MCF 10A (cell line): ENCODE results near the gene TRUB1. TPM values are rescaled to one million over a fixed set of nuclear protein-coding genes. Genes with fewer than 3 reads are reported as not detected.

ENCODE experiments used
- BruUV-seq: library from RNA; stranded (reverse); fragments of 400-500 nt; replicated peaks from 2 replicates; lab custom pipeline; 2021; lab: Mats Ljungman, UMichigan
- CTCF ChIA-PET: fragments of 300-600 bp; sonication (Branson Sonifier 250); formaldehyde crosslinking; extraction: SDS; loops from one replicate; lab custom pipeline; 2021; ENCODE audit warnings: antibody characterized with exemption, inconsistent platforms; lab: Yijun Ruan, JAX
- POLR2A ChIA-PET: fragments of 300-600, 350-650 bp; sonication (Branson Sonifier 250); formaldehyde crosslinking; extraction: SDS; loops from one replicate; lab custom pipeline; 2020; ENCODE audit warnings: antibody characterized with exemption, inconsistent platforms; lab: Yijun Ruan, JAX
- DNase-seq: peaks from one replicate; pipeline ENCODE4 v3.0.0-alpha.2; 2018; ENCODE audit not compliant: unreplicated experiment
- H3K27ac Mint-ChIP-seq: one replicate; pipeline ENCODE4 v1.8.0; 2022; ENCODE audit warnings: mild to moderate bottlenecking, low read depth, mixed read lengths; ENCODE audit not compliant: unreplicated experiment
- H3K27me3 Mint-ChIP-seq: one replicate; pipeline ENCODE4 v1.8.0; 2022; ENCODE audit warnings: mixed read lengths; ENCODE audit not compliant: insufficient read depth, unreplicated experiment
- H3K36me3 Mint-ChIP-seq: one replicate; pipeline ENCODE4 v1.8.0; 2022; ENCODE audit warnings: mild to moderate bottlenecking, moderate library complexity, mixed read lengths; ENCODE audit not compliant: insufficient read depth, unreplicated experiment
- H3K4me1 Mint-ChIP-seq: one replicate; pipeline ENCODE4 v1.8.0; 2022; ENCODE audit warnings: mixed read lengths; ENCODE audit not compliant: insufficient read depth, unreplicated experiment
- H3K4me3 Mint-ChIP-seq: one replicate; pipeline ENCODE4 v1.8.0; 2022; ENCODE audit warnings: mild to moderate bottlenecking, moderate library complexity, mixed read lengths; ENCODE audit not compliant: unreplicated experiment
- H3K9me3 Mint-ChIP-seq: one replicate; pipeline ENCODE4 v1.8.0; 2022; ENCODE audit warnings: mixed read lengths; ENCODE audit not compliant: unreplicated experiment
- CTCF ChIP-seq: fragments of 200-600 bp; IDR thresholded peaks from one replicate; pipeline ENCODE4 v1.8.0; 2022; ENCODE audit warnings: antibody characterized with exemption, mild to moderate bottlenecking; ENCODE audit not compliant: unreplicated experiment
- intact Hi-C: fragments of 100-400 bp; cut with micrococcal nuclease; formaldehyde crosslinking; loops from 2 replicates; pipeline ENCODE4 v1.14.1; 2022
- total RNA-seq: library from RNA; stranded (reverse); gene quantifications from 2 replicates; pipeline ENCODE4 v1.2.3, GENCODE V29; 2022

Gene TRUB1
- total RNA-seq, 1 experiment from 2014 or later, result 29.2 TPM

- Mint-ChIP-seq H3K27ac (no peak overlapping the region), H3K9me3 (no peaks in the 10 kb centered on the region), H3K4me3 (no peak overlapping the region), H3K36me3 (no peaks in the 10 kb centered on the region), H3K27me3 (peaks cover 19% of the 10 kb centered on the region), H3K4me1 (no peaks in the 10 kb centered on the region)
- intact Hi-C loops, result no loop called here
- CTCF ChIA-PET, result interaction anchor here (0.6 kb wide), 1 partner anchor 177 kb away, joined by 3 read pairs; no protein-coding TSS in a partner anchor
- POLR2A ChIA-PET, result no interaction called here
- no peak for TF ChIP-seq CTCF
- no TSS peak for BruUV-seq
- no peak for DNase-seq
Observed at GRCh38 chr10:115022733-115023132, 84.7 kb downstream of the TRUB1 start.

GRCh38 chr10:115023715-115024114 is 85.7 kb downstream of the TRUB1 start:
- no peak for TF ChIP-seq CTCF
- no peaks in the 10 kb centered on the region for H3K9me3 Mint-ChIP-seq
- no peak overlapping the region for H3K4me3 Mint-ChIP-seq
- H3K27me3 Mint-ChIP-seq, result peaks cover 19% of the 10 kb centered on the region
- no TSS peak for BruUV-seq
- no peaks in the 10 kb centered on the region for H3K36me3 Mint-ChIP-seq
- POLR2A ChIA-PET, result no interaction called here
- DNase-seq, result no peak
- CTCF ChIA-PET, result no interaction called here
- no peak overlapping the region for H3K27ac Mint-ChIP-seq
- H3K4me1 Mint-ChIP-seq, result no peaks in the 10 kb centered on the region
- intact Hi-C loops, result no loop called here

- peaks cover 19% of the 10 kb centered on the region for H3K27me3 Mint-ChIP-seq
- H3K27ac Mint-ChIP-seq, result no peak overlapping the region
- BruUV-seq, result no TSS peak
- no peaks in the 10 kb centered on the region for H3K4me1 Mint-ChIP-seq
- H3K36me3 Mint-ChIP-seq, result no peaks in the 10 kb centered on the region
- no peak overlapping the region for H3K4me3 Mint-ChIP-seq
- intact Hi-C loops, result no loop called here
- no peak for DNase-seq
- TF ChIP-seq CTCF, result no peak
- no peaks in the 10 kb centered on the region for H3K9me3 Mint-ChIP-seq
- POLR2A ChIA-PET, result no interaction called here
- CTCF ChIA-PET, result no interaction called here
Observed at GRCh38 chr10:115024371-115024770, 86.4 kb downstream of the TRUB1 start.

GRCh38 chr10:115026056-115026745 is 88.2 kb downstream of the TRUB1 start:
- Mint-ChIP-seq H3K4me1 (no peaks in the 10 kb centered on the region), H3K27me3 (peaks cover 19% of the 10 kb centered on the region), H3K27ac (no peak overlapping the region), H3K36me3 (no peaks in the 10 kb centered on the region), H3K4me3 (no peak overlapping the region), H3K9me3 (no peaks in the 10 kb centered on the region)
- TF ChIP-seq CTCF, result no peak
- intact Hi-C loops, result no loop called here
- no TSS peak for BruUV-seq
- CTCF ChIA-PET, result interaction anchor here (1.1 kb wide), 1 partner anchor 149 kb away, joined by 3 read pairs; no protein-coding TSS in a partner anchor
- no peak for DNase-seq
- POLR2A ChIA-PET, result no interaction called here
